ENCODE results near the gene PDE4D. TPM values are rescaled to one million over a fixed set of nuclear protein-coding genes. Genes with fewer than 3 reads are reported as not detected.

PDE4D gene
- total RNA-seq, 2 experiments from 2014 or later, result 40.5 to 41.2 TPM

DNA sequence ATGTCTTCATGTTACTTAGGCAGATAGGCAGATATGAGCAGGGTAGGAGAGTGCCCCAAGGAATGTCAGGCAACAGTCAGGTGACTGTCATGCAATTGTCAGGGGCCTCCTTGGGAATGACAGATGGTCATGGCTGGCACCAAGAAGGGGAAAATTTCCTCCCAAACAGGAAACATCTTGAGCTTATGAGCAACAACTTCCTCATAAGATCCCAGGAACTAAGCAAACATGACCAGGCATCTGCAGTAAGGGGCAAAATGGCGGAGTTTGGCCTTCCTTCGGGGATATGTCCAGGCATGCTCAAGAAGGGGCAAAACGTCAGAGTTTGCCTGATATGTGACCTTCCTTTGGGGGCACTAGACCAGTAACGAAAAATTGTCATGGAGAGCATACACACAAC, 591.8 kb downstream of the PDE4D start:
- DNase-seq, result no peak
- H3K4me3 Mint-ChIP-seq, result no peak overlapping the region
- intact Hi-C loops (cut with micrococcal nuclease), result no loop called here
- H3K9me3 Mint-ChIP-seq, result no peaks in the 10 kb centered on the region
- no peaks in the 10 kb centered on the region for H3K36me3 Mint-ChIP-seq (ENCODE audit: low read depth)
- CTCF ChIA-PET, result no interaction called here
- H3K27me3 Mint-ChIP-seq (ENCODE audit: low read depth), result no peaks in the 10 kb centered on the region
- peaks cover 9% of the 10 kb centered on the region for H3K4me1 Mint-ChIP-seq (ENCODE audit: low read depth)
- peak overlapping the region; percentile 2 for H3K27ac Mint-ChIP-seq

DNA sequence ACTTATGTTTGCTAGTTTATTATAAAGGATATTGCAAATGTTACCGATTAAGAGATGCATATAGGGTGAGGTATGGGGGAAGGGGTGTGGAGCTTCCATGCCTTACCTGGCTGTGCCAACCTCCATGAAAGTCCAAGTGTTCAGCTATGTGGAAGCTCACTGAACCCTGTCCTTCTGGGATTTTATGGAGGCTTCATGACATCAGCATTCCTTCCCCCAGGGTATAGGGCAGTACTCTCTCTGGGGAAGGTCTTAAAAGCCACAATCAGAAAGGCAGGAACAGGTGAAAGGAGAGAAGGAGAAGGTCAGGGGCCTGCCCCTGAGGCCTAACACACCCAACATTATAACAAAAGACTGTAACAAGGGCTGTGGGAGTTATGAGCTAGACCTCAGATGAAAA, 592.6 kb downstream of the PDE4D start:
- no peaks in the 10 kb centered on the region for H3K36me3 Mint-ChIP-seq (ENCODE audit: low read depth)
- peaks cover 12% of the 10 kb centered on the region for H3K4me1 Mint-ChIP-seq (ENCODE audit: low read depth)
- CTCF ChIA-PET, result interaction anchor here (0.8 kb wide), 1 partner anchor 67 kb away, joined by 3 read pairs; no protein-coding TSS in a partner anchor
- H3K9me3 Mint-ChIP-seq, result no peaks in the 10 kb centered on the region
- DNase-seq, result no peak
- H3K4me3 Mint-ChIP-seq, result no peak overlapping the region
- intact Hi-C loops (cut with micrococcal nuclease), result no loop called here
- H3K27ac Mint-ChIP-seq, result no peak overlapping the region
- H3K27me3 Mint-ChIP-seq (ENCODE audit: low read depth), result no peaks in the 10 kb centered on the region

DNA sequence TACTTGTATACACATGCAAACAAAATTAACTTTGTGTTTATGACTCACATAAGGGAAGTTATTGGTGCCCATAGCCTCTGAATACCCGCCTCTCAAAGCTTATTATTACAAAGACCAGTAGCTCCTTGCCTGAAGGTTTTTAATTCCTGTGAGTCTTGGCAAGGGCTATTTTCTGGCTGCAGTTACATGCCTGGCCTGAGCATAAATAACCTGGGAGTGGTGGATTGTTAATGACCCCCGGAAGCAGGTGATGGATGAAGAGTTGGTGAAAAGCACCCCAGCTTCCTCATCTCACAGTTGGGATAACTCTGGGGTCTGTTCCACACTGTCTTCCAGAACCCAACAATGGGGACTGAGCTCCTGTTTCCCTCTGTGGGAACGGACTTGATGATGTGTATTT, 594.5 kb downstream of the PDE4D start:
- H3K4me3 Mint-ChIP-seq, result no peak overlapping the region
- CTCF ChIA-PET, result interaction anchor here (0.6 kb wide), 1 partner anchor 49 kb away, joined by 4 read pairs; no protein-coding TSS in a partner anchor
- peaks cover 12% of the 10 kb centered on the region for H3K4me1 Mint-ChIP-seq (ENCODE audit: low read depth)
- no peaks in the 10 kb centered on the region for H3K36me3 Mint-ChIP-seq (ENCODE audit: low read depth)
- intact Hi-C loops (cut with micrococcal nuclease), result no loop called here
- no peak for DNase-seq
- no peak overlapping the region for H3K27ac Mint-ChIP-seq
- no peaks in the 10 kb centered on the region for H3K9me3 Mint-ChIP-seq
- no peaks in the 10 kb centered on the region for H3K27me3 Mint-ChIP-seq (ENCODE audit: low read depth)

DNA sequence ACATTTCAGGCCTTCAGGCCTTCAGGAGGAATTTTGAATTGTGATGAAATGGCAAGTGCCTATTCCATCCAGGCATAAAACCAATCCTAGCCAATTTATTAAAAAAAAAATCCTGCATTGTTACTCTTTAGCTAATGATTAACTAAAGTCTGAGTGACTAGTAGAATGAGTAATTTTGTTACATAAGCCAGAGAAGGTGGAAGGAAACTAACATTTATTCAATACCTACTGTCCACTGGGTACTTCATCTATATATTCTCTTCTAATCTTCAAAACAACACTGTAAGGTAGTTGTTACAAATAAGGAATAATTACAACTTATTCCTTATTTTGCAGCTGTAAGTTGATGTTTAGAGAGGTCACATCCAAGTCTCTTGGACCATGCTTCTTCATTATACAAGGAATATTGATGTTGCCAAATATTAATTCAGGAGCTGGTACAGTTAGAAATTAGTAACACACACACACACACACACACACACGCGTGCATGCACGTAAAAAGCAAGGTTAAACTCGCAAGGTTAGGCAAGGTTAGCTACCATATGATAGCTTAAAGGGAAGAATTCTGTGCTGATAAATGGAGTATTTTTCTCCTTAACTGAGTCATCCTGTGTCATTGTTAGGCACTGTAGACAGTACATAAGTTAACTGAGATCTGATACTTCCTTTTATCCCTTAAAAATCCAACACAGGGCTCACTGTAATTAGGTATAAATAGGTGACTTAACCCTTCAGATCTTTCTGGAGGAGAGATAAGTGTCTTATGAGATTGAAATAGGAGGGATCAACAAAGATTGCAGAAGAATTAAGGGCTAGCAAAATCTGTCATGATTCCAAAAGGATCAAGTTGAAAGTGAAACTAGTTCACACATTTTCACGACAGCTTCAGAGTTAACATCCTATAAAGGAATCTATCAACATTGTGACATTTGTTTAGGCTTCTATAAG, 596.9 kb downstream of the PDE4D start:
- no peak for DNase-seq
- Mint-ChIP-seq H3K27me3 (ENCODE audit: low read depth) (no peaks in the 10 kb centered on the region), H3K4me1 (ENCODE audit: low read depth) (peaks cover 12% of the 10 kb centered on the region), H3K4me3 (no peak overlapping the region), H3K36me3 (ENCODE audit: low read depth) (no peaks in the 10 kb centered on the region), H3K9me3 (no peaks in the 10 kb centered on the region), H3K27ac (no peak overlapping the region)
- CTCF ChIA-PET, result interaction anchor here (0.6 to 0.9 kb wide), 3 partner anchors 22 to 84 kb away, joined by 3 to 4 read pairs (median 3); no protein-coding TSS in a partner anchor
- intact Hi-C loops (cut with micrococcal nuclease), result no loop called here

DNA sequence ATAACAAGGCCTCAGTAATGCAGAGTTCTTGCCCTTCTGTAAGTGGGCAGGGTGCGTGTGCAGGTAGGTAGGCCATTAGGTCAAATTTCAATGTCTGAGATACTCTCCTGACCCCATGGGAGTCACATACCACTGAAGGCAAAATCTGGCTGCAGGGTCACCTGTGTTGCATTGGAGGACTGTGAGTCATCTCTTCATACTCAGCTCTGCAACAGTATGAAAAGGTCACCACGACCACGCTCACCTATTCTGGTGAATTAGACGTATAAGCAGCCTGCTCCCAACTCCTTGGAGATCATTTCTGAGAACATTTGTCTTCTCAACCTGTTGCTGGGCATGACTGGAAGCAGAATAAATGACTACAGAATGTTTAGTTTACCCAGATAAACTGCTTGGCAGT, 599.8 kb downstream of the PDE4D start:
- H3K9me3 Mint-ChIP-seq, result no peaks in the 10 kb centered on the region
- no peaks in the 10 kb centered on the region for H3K36me3 Mint-ChIP-seq (ENCODE audit: low read depth)
- peaks cover 12% of the 10 kb centered on the region for H3K4me1 Mint-ChIP-seq (ENCODE audit: low read depth)
- peaks cover 2% of the 10 kb centered on the region for H3K27me3 Mint-ChIP-seq (ENCODE audit: low read depth)
- no peak for DNase-seq
- no peak overlapping the region for H3K27ac Mint-ChIP-seq
- CTCF ChIA-PET, result no interaction called here
- H3K4me3 Mint-ChIP-seq, result no peak overlapping the region
- intact Hi-C loops (cut with micrococcal nuclease), result no loop called here

DNA sequence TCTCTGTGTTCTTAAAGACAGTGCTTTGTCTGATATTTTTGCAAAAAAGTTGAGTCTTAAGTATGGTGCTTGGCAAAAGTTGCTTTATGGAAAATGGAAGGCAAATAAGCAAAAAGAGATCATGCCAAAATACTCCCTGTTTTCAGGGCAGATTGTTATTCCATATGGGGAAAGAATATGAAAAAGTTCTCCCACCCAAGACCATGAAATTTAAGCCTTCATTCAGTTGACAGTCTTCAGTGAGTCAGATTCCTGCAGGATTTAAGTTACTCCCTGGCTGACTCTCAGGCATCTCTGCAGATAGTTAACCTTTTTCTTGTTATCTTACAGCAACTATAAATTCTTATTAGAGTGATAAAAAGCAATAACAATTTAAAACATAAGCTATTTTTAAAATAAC, 601.6 kb downstream of the PDE4D start:
- CTCF ChIA-PET, result no interaction called here
- intact Hi-C loops (cut with micrococcal nuclease), result no loop called here
- Mint-ChIP-seq H3K27ac (no peak overlapping the region), H3K27me3 (ENCODE audit: low read depth) (peaks cover 2% of the 10 kb centered on the region), H3K4me1 (ENCODE audit: low read depth) (peaks cover 4% of the 10 kb centered on the region), H3K36me3 (ENCODE audit: low read depth) (no peaks in the 10 kb centered on the region), H3K9me3 (no peaks in the 10 kb centered on the region), H3K4me3 (no peak overlapping the region)
- DNase-seq, result no peak

DNA sequence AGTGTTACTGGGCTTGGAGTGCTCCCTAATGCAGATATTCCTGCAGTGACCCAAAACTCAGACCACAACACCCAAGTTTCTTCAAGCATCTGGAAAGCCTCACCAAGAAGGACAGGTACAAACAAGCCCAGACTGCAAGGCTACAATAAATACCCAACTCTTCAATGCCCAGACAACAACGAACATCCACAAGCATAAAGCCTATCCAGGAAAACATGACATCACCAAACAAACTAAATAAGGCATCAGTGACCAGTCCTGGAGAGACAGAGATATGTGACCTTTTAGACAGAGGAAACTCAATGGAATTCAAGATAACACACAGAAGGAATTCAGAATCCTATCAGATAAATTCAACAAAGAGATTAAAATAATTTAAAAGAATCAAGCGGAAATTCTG, 605.6 kb downstream of the PDE4D start:
- Mint-ChIP-seq H3K9me3 (no peaks in the 10 kb centered on the region), H3K27ac (no peak overlapping the region), H3K36me3 (ENCODE audit: low read depth) (no peaks in the 10 kb centered on the region), H3K27me3 (ENCODE audit: low read depth) (peaks cover 2% of the 10 kb centered on the region), H3K4me1 (ENCODE audit: low read depth) (no peaks in the 10 kb centered on the region), H3K4me3 (no peak overlapping the region)
- CTCF ChIA-PET, result no interaction called here
- no peak for DNase-seq
- intact Hi-C loops (cut with micrococcal nuclease), result no loop called here

DNA sequence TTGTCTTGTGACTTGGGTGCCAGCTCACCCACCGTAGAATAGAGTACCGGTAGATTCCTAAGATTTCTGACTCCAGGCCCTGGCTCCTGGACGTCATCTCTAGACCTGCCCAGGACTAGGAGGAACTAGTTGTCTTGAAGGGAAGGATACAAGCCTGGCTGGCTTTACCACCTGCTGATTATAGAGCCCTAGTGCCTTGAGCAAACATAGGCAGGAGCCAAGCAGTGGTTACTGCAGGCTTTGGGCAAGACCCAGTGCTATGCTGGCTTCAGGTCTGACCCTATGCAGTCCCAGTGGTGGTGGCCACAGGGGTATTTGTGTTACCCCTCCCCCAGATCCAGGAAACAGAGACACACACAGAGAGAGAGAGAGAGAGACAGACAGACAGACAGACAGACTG, 606.2 kb downstream of the PDE4D start:
- Mint-ChIP-seq H3K36me3 (ENCODE audit: low read depth) (no peaks in the 10 kb centered on the region), H3K4me1 (ENCODE audit: low read depth) (no peaks in the 10 kb centered on the region), H3K4me3 (no peak overlapping the region), H3K27me3 (ENCODE audit: low read depth) (peaks cover 2% of the 10 kb centered on the region), H3K9me3 (no peaks in the 10 kb centered on the region), H3K27ac (no peak overlapping the region)
- DNase-seq, result no peak
- intact Hi-C loops (cut with micrococcal nuclease), result no loop called here
- CTCF ChIA-PET, result no interaction called here

DNA sequence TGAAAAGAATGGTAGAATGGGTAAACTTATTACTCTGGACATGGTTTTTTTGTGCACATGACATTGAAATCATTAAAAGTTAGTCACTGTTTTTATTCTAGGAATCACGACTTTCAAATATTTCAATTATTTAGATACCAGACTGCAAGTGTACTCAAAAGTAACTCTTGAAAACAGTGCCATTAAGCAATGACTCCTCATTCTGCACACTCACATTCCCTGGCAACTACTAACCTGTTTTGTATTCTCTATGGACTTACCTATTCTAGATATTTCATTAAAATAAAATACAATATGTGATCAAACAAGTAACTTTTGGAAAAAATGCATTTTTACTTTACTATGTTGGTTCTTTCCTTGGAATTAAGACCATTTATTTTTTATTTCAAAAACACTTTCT, 607.0 kb downstream of the PDE4D start:
- Mint-ChIP-seq H3K27me3 (ENCODE audit: low read depth) (peaks cover 4% of the 10 kb centered on the region), H3K27ac (no peak overlapping the region), H3K36me3 (ENCODE audit: low read depth) (no peaks in the 10 kb centered on the region), H3K9me3 (no peaks in the 10 kb centered on the region), H3K4me3 (no peak overlapping the region), H3K4me1 (ENCODE audit: low read depth) (no peaks in the 10 kb centered on the region)
- no peak for DNase-seq
- CTCF ChIA-PET, result interaction anchor here (1.0 kb wide), 1 partner anchor 16 kb away, joined by 5 read pairs; no protein-coding TSS in a partner anchor
- intact Hi-C loops (cut with micrococcal nuclease), result no loop called here

DNA sequence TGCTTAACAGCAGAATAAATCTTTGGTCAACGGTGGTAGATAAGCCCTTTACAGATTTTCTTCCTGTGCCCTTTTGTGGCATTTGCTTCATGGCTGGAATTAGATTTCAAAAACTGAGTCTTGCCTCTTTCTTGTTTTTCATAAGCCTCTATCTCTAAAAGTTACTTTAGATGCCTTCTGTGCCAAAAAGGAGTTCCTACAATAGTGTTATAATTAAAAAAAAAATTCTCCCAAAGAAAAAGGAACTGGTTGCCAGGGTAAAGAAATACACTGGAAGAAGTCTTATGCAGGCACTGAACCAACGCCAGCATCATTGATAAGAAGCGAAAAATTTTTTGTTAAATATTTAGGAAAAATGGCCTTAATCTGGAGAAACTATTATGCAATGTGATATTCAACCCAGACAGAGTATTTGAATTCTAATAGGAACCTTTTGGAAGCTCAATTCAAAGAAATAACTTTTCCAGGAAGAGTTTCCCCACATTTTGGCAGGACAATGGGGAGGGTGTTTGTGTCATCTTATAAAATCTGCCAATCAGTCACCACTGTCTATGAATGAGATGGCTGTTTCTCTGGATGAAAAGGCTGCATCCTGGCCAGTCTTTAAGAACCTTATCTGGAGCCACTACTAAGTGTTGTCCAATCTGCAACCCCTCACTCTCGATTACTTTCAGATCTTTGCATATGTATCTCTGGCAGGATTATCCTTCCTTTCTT, 608.1 kb downstream of the PDE4D start:
- peaks cover 5% of the 10 kb centered on the region for H3K27me3 Mint-ChIP-seq (ENCODE audit: low read depth)
- no peak for DNase-seq
- no peaks in the 10 kb centered on the region for H3K9me3 Mint-ChIP-seq
- no peak overlapping the region for H3K4me3 Mint-ChIP-seq
- H3K27ac Mint-ChIP-seq, result no peak overlapping the region
- no peaks in the 10 kb centered on the region for H3K36me3 Mint-ChIP-seq (ENCODE audit: low read depth)
- intact Hi-C loops (cut with micrococcal nuclease), result no loop called here
- CTCF ChIA-PET, result no interaction called here
- no peaks in the 10 kb centered on the region for H3K4me1 Mint-ChIP-seq (ENCODE audit: low read depth)

DNA sequence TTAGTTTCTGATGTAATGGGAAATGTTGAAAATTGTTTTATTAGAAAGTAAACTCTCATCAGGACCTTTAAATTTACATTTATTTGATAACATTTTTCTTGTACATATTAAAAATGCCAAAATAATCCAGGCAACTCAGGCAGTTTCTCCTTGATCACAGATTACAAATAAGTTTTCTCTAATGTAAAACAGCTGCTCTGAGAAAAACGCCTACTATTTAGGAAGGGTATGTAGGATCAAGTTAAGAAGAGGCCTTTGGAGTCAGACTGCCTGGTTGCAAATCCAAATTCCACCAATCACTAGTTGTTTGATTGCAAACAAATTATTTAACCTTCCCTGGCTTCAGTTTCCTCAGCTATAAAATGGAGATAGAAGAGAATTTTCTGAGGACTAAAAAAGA, 610.8 kb downstream of the PDE4D start:
- CTCF ChIA-PET, result interaction anchor here (1.1 kb wide), 1 partner anchor 18 kb away, joined by 4 read pairs; no protein-coding TSS in a partner anchor
- DNase-seq, result no peak
- Mint-ChIP-seq H3K4me3 (no peak overlapping the region), H3K36me3 (ENCODE audit: low read depth) (no peaks in the 10 kb centered on the region), H3K4me1 (ENCODE audit: low read depth) (no peaks in the 10 kb centered on the region), H3K27ac (no peak overlapping the region), H3K9me3 (no peaks in the 10 kb centered on the region), H3K27me3 (ENCODE audit: low read depth) (peaks cover 3% of the 10 kb centered on the region)
- intact Hi-C loops (cut with micrococcal nuclease), result no loop called here

DNA sequence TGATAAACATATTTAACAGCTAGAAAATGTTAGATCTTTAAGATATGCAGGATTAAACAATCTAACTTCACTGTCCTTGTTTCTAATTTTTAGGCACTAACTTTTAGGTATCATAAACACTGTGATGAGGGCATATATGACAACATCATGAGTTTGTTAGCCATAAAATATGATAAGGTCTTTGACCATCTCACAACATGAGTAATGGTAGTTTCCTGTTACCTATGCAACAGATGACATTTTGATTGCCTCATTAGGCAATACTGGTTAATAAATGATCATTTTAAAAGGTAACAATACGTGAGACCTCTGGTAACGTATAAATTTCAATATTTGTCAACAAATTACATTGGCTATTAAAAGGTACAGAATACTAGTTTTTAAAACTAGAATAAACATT, 613.5 kb downstream of the PDE4D start:
- H3K4me3 Mint-ChIP-seq, result no peak overlapping the region
- no peak overlapping the region for H3K27ac Mint-ChIP-seq
- peaks cover 16% of the 10 kb centered on the region for H3K27me3 Mint-ChIP-seq (ENCODE audit: low read depth)
- CTCF ChIA-PET, result no interaction called here
- H3K9me3 Mint-ChIP-seq, result no peaks in the 10 kb centered on the region
- no peak for DNase-seq
- intact Hi-C loops (cut with micrococcal nuclease), result no loop called here
- H3K4me1 Mint-ChIP-seq (ENCODE audit: low read depth), result peaks cover 9% of the 10 kb centered on the region
- H3K36me3 Mint-ChIP-seq (ENCODE audit: low read depth), result no peaks in the 10 kb centered on the region
